Right lobe of liver (tissue), 6 donors: Measurements from ENCODE around the gene PSMG3. TPM values are rescaled to one million over a fixed set of nuclear protein-coding genes. Genes with fewer than 3 reads are reported as not detected.

Experiments
- ATAC-seq, 4 donors: fragments of 200-7000 bp; cut with Tn5 transposase; one replicate each; pipeline ENCODE4 v1.9.1; 2020; ENCODE audit warnings: mild to moderate bottlenecking in 4 of 4, moderate library complexity in 4 of 4
- DNase-seq, 3 donors: peaks; one replicate each; pipeline ENCODE4 v3.0.0-alpha.2; 2020
- H3K27ac ChIP-seq, 3 donors: fragments of 200-600 bp; one replicate each; pipeline ENCODE4 v1.8.0; 2022
- H3K27me3 ChIP-seq, 2 donors: fragments of 200-600 bp; one replicate each; pipeline ENCODE4 v1.8.0; 2022
- H3K36me3 ChIP-seq, 4 donors: fragments of 200-600 bp; sonication (generic) in 1 of 4; one replicate each; pipeline versions ENCODE4 v1.5.1 to v1.8.0; 2017 to 2022; ENCODE audit warnings: control low read depth in 1 of 4
- H3K4me1 ChIP-seq, 4 donors: fragments of 200-600 bp; sonication (generic) in 1 of 4; one replicate each; pipeline versions ENCODE4 v1.5.1 to v1.8.0; 2017 to 2022; ENCODE audit warnings: control low read depth in 1 of 4
- H3K4me3 ChIP-seq, 3 donors: fragments of 200-600 bp; one replicate each; pipeline ENCODE4 v1.8.0; 2022
- H3K9me3 ChIP-seq, 4 donors: fragments of 200-600 bp; sonication (generic) in 1 of 4; one replicate each; pipeline versions ENCODE4 v1.5.1 to v1.8.0; 2017 to 2022; ENCODE audit warnings: control low read depth in 1 of 4
- CTCF ChIP-seq, 4 donors: fragments of 200-600 bp in 3 of 4; fragments of 450-650 bp in 1 of 4; IDR thresholded peaks; one replicate each; pipeline versions ENCODE4 v1.5.1 to v1.8.0; 2016 to 2022; ENCODE audit warnings: antibody characterized with exemption in 4 of 4, mild to moderate bottlenecking in 2 of 4
- POLR2A ChIP-seq: fragments of 450-650 bp; IDR thresholded peaks from one replicate; pipeline ENCODE4 v1.6.1; 2017; ENCODE audit warnings: antibody characterized with exemption, mild to moderate bottlenecking
- WGBS: methylation state at CpG from one replicate; pipeline ENCODE4 v1.1.6; 2018; ENCODE audit warnings: low coverage, low lambda C conversion rate; ENCODE audit not compliant: insufficient coverage; ENCODE audit errors: missing lambda C conversion rate; 5-methylcytosine and 5-hydroxymethylcytosine counted together
- intact Hi-C, 2 donors: fragments of 100-400 bp; cut with DNase I; formaldehyde crosslinking; loops; one replicate each; pipeline versions ENCODE4 v1.11.2 to v1.14.1; 2022
- total RNA-seq, 6 experiments: library from RNA; depleted of rRNA in 2 of 6; stranded (reverse); fragments of >200 nt in 2 of 6; fragmentation: NEBNext Ultra II Directional in 3 of 6; extraction: Animal tissue kit (Norgen Biotek cat#: 25700) in 3 of 6; gene quantifications; one replicate each; pipeline versions ENCODE4 v1.1.0 to v1.2.4, GENCODE V29; 2016 to 2023
- donor health status: DM: no; HTN: yes; CAD: no.
- donor health status: DM: no; HTN: no; CAD: no.
- donor health status: DM: no; HTN: no; CAD: no.
- donor health status: DM: no; HTN: yes; CAD: no.
- donor health status: DM: no; HTN: yes; CAD: no.

The PSMG3 gene
- total RNA-seq, 6 experiments from 2014 or later = 7.6 to 28.1 (median 9.2) TPM

GRCh38 chr7:1550005-1550845 lies 19.6 kb downstream of the PSMG3 start:
- Histone ChIP-seq H3K27ac (no peak overlapping the region), H3K9me3 (no peaks in the 10 kb centered on the region), H3K36me3 (peaks cover 0 to 5% (median 1%) of the 10 kb centered on the region in 4 donors), H3K27me3 (no peaks in the 10 kb centered on the region), H3K4me3 (no peak overlapping the region), H3K4me1 (peaks cover 0 to 5% (median 0%) of the 10 kb centered on the region in 4 donors)
- 86% methylated on average over 4 of the region's 42 CpGs for WGBS
- TF ChIP-seq POLR2A (no peak), CTCF (IDR thresholded peaks at IDR 0.05) (no peak)
- no peak for ATAC-seq
- intact Hi-C loops = loop anchor here in 1 of 2 donors (5.0 kb wide), 1 partner anchor 48 kb away; the partner anchor contains the start of gene INTS1
- no peak for DNase-seq

- intact Hi-C loops = loop anchor here in 1 of 2 donors (5.0 kb wide), 1 partner anchor 47 kb away; the partner anchor contains the start of gene INTS1
- WGBS = 95% methylated on average over 4 of the region's 27 CpGs
- H3K9me3 ChIP-seq = no peaks in the 10 kb centered on the region
- no peak overlapping the region for H3K4me3 ChIP-seq
- no peak overlapping the region for H3K27ac ChIP-seq
- no peaks in the 10 kb centered on the region for H3K4me1 ChIP-seq
- TF ChIP-seq CTCF (IDR thresholded peaks at IDR 0.05) (no peak), POLR2A (no peak)
- ATAC-seq (no peak), DNase-seq (no peak)
- H3K27me3 ChIP-seq = no peaks in the 10 kb centered on the region
- H3K36me3 ChIP-seq = peaks cover 0 to 5% (median 1%) of the 10 kb centered on the region in 4 donors
Measured at GRCh38 chr7:1549357-1550004, 20.4 kb downstream of the PSMG3 start.

- H3K4me1 ChIP-seq = no peaks in the 10 kb centered on the region
- no peaks in the 10 kb centered on the region for H3K27me3 ChIP-seq
- no peak overlapping the region for H3K27ac ChIP-seq
- H3K36me3 ChIP-seq = peaks cover 0 to 5% (median 1%) of the 10 kb centered on the region in 4 donors
- no peak overlapping the region for H3K4me3 ChIP-seq
- intact Hi-C loops = no loop called here
- H3K9me3 ChIP-seq = no peaks in the 10 kb centered on the region
- 69% methylated on average over 5 of the region's 14 CpGs for WGBS
- DNase-seq (no peak), ATAC-seq (no peak)
- TF ChIP-seq CTCF (IDR thresholded peaks at IDR 0.05) = no peak
Measured at GRCh38 chr7:1548944-1549343, 20.9 kb downstream of the PSMG3 start.

GRCh38 chr7:1548438-1548831 lies 21.4 kb downstream of the PSMG3 start:
- TF ChIP-seq POLR2A = no peak
- TF ChIP-seq CTCF (IDR thresholded peaks at IDR 0.05) = no peak
- Histone ChIP-seq H3K27ac (no peak overlapping the region), H3K4me1 (no peaks in the 10 kb centered on the region), H3K4me3 (no peak overlapping the region), H3K36me3 (peaks cover 0 to 5% (median 1%) of the 10 kb centered on the region in 4 donors), H3K9me3 (no peaks in the 10 kb centered on the region), H3K27me3 (no peaks in the 10 kb centered on the region)
- intact Hi-C loops = no loop called here
- ATAC-seq (no peak), DNase-seq (no peak)
- 45% methylated on average over 7 of the region's 17 CpGs for WGBS
